ENCODE data around the gene PODN.

The PODN gene

GRCh38 chr1:53075206-53075605 lies 13.2 kb downstream of the PODN start:
- DNase-seq (ENCODE audit: low spot score), result no peak

DNA sequence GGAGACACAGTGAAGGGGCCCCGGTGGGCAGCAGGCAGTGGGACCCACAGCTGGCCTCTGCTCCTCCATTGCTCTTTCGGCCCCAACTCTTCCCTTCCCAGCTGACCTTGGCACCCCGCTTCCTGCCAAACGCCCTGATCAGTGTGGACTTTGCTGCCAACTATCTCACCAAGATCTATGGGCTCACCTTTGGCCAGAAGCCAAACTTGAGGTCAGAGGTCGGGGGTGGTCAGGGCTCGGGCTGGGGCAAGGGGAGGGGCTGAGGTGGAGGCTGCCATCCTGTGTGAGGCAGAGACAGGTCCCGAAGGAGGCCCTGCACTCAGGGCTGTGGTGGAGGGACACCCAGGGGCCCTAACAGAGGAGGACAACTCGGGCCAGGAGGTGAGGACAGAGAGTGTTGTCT lies 13.7 kb downstream of the PODN start:
- DNase-seq (ENCODE audit: low spot score), result no peak

DNA sequence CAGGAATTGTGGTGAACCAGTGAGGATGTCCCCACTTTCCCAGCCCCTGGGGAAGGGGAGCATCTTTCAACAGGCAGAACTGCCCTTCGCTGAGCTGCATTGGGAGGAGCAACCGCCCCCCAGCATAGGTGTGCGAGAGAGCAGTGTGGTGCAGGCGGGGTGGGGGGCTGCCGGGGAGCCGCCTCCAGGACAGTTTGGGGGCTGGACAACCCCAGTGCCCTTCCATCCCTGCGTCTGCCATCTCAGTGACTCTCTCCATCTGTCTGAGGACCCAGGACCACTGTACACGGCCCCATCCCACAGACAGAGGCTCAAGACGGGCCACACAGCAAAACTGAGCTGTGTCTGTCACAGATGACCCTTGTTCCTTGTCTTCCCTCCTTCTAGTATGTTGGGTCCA lies 14.2 kb downstream of the PODN start:
- no peak for DNase-seq (ENCODE audit: low spot score)

DNA sequence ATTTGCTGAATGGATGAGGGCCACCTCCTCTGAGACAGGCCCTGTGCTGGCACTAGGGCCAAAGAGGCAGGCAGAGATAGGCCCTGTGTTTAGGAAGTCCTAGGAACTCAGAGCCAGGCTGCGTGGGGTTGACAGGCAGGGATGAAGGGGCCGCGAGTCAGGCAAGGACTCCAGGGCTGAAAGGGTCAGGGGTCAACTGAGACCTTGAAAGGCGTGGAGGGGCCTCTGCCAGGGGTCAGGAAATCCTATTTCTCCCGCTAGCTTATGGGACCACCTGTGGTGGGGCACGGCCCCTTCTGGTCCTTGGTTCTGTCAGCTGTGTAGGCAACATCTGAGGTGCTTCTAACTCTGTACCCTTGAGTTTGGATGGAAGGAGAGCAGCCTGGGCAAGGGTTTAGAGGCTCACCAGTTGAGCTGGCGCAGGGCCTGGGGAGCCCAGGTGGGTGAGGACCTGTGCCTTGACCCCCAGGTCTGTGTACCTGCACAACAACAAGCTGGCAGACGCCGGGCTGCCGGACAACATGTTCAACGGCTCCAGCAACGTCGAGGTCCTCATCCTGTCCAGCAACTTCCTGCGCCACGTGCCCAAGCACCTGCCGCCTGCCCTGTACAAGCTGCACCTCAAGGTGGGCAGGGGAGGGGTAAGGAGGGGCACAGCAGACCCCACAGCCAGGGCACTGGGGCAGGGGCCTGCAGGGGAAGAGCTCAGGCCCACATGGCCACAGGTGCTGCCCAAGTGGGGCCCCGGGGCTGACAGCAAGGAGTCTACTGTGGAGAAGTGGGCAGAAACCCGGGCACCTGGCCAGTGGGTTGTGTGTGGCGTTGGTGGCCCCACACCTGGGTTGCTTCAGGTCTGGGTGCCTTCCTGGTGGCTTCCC lies 14.9 kb downstream of the PODN start:
- no peak for DNase-seq (ENCODE audit: low spot score)

DNA sequence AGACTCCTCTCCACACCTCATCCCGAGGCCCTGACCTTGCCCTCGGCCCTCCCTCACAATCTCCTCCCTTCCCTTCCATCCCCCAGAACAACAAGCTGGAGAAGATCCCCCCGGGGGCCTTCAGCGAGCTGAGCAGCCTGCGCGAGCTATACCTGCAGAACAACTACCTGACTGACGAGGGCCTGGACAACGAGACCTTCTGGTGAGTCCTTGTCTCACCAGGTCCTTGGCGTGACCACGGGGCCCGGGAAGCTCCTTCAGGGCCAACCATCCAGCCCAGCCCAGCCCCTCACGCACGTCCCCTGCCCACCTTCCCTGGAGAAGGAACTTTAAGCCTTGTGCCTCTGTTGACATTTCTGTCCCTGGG lies 15.6 kb downstream of the PODN start:
- no peak for DNase-seq (ENCODE audit: low spot score)

- no peak for DNase-seq (ENCODE audit: low spot score)
Observed at GRCh38 chr1:53078333-53079101, 16.5 kb downstream of the PODN start.

DNA sequence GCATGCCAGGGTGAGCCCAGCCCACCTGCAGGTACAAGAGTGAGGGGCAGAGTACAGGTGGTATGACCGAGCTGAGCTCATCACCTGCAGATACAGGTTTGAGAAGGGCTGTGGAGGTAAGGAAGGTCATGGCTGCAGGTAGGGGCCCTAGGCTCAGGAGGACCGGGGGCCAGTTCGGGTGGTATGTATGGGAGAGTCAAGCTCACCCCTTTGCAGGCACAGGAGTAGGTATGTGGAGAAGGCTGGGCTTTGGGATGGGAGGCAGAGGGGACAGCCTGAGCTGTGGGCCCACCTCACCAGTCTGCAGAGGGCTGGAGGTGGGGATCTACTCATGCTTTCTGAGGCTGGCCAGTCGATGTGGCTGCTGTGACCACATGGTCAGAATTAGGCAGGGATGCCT lies 17.2 kb downstream of the PODN start:
- no peak for DNase-seq (ENCODE audit: low spot score)

DNA sequence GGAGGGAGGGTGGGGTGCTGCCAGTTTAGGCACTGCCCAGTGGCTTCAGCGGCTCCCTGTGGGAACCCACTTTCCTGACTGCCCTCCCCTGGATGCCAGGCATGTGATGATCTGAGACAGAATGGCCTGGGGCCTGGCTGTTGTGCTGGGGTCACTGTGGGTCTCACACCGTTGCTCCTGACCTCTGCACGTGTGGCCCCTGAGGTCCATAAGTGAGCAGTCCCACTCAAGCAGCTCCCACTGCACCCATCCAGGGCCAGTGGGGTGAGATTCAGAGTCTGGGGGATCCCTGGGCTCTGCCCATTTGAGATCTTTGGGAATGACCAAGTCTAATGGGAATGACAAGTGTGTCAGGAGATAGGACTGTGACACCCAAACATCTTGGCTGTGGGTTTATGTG lies 18.0 kb downstream of the PODN start:
- DNase-seq (ENCODE audit: low spot score), result no peak

DNA sequence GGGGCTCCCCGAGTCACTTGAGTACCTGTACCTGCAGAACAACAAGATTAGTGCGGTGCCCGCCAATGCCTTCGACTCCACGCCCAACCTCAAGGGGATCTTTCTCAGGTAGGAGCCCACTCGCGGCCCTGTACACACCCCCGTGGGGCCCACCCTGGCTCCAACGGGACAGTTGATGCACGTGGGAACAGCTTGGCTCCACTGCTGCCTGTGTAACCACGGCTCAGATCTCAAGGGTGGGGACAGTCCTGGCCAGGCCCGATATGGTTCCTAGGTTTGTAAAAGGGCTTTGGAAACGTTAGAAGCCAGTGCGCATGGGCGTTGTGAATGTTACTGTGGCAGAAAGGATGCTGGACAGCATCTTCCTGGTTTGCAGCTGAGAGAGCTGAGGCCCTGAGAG lies 18.8 kb downstream of the PODN start:
- no peak for DNase-seq (ENCODE audit: low spot score)

- no peak for DNase-seq (ENCODE audit: low spot score)
Observed at GRCh38 chr1:53081384-53082066, 19.5 kb downstream of the PODN start.

GRCh38 chr1:53082826-53083455 lies 20.9 kb downstream of the PODN start:
- DNase-seq (ENCODE audit: low spot score), result no peak

- DNase-seq (ENCODE audit: low spot score), result no peak
Observed at GRCh38 chr1:53083636-53084588, 21.9 kb downstream of the PODN start.

DNA sequence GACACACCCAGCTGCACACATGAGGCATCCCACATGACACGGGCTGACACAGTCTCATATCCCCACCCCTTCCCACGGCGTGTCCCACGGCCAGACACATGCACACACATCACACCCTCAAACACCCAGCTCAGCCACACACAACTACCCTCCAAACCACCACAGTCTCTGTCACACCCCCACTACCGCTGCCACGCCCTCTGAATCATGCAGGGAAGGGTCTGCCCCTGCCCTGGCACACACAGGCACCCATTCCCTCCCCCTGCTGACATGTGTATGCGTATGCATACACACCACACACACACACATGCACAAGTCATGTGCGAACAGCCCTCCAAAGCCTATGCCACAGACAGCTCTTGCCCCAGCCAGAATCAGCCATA lies 22.6 kb downstream of the PODN start:
- no peak for DNase-seq (ENCODE audit: low spot score)

DNA sequence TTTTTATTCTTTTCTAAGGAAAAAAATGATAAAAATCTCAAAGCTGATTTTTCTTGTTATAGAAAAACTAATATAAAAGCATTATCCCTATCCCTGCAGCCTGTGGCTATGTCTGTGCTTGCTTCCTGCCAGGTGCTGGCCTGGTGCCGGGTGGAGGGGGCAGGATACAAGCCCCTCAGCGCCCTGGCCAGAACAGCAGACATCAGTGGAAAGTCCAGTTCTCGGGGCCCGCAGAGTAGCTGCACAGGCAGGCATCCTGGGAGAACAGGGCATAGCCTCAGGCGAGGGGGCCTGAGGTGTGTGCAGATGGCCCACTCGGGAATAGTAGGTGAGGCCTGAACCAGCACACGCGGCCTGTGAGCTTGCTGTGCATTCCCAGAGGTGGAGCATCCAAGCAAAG lies 23.4 kb downstream of the PODN start:
- DNase-seq (ENCODE audit: low spot score), result no peak

- no peak for DNase-seq (ENCODE audit: low spot score)
Observed at GRCh38 chr1:53086491-53087070, 24.6 kb downstream of the PODN start.

DNA sequence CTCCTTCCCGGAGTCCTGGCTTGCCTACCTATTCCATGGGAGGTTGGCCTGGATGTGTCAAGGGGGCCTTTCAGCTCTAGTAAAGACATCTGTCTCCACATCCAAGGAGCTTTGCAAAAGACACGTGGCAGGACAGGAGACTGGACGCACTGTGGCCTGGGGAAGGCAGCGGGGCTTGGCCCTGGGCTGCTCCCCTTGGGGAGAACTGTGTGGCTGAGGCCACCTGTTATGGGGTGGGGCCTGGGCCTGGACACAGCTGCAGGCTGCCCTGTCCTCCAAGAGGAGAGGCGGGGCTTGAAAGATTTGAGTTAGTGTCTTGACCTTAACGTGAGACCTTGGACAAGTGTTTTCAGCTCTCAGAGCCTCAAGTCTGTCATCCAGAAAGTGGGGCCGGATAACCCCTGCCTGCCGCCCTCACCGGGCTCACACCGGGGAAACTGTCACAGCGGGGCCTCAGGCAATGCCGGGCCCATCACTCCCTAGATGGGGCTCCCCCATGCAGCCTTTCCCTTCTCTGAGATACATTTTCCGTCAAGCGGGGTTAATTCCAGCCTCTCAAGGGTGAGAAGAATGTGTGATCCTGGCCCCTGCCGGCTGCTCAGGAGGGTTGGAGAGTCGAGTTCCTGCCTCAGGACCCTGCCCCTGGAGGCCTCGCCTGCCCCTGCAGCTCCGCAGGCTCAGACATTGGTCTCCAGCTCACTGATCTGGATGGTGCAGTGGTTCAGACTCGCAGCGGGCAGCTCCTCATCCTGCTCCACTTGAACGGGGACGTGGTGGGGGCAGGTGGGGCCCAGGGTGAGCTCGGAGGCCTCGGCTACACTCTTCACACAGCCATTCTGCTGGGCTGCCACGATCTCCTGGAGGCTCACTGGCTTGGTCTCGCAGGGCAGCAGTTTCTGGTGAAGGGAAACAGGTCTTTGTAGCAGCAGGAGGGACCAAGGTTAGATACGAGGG lies 25.6 kb downstream of the PODN start:
- DNase-seq (ENCODE audit: low spot score), result no peak

DNA sequence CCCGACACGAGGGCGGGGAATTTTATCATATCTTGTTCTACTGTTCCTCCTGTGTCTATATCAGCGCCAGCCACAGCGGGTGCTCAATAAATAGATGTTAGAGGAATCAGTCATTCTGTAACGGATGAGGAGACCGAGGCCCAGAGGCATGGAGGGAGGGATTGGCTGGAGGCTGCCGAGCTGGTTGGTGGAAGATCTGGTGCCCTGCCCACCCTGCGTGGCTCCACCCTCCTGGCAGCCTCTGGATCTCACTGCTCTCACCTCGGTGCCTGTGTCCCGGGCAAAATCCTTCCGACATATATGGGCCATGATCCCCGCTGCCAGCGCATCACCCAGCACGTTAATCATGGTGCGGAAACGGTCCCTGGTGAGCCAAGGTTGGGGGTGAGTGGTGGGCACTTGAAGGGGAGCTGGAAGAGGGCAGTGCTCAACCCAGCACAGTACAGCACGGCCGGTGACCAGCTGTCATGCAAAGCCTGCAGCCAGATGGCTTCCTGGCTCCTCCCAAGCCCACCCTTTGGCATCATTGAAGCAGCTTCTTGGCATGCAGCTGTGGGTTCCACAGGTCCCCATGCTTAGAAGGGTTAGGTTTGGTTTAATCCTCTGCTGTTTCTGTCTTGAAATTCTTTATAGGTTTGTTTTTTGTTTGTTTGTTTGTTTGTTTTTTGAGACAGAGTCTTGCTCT lies 26.7 kb downstream of the PODN start:
- peak; percentile 63 for DNase-seq (ENCODE audit: low spot score)

DNA sequence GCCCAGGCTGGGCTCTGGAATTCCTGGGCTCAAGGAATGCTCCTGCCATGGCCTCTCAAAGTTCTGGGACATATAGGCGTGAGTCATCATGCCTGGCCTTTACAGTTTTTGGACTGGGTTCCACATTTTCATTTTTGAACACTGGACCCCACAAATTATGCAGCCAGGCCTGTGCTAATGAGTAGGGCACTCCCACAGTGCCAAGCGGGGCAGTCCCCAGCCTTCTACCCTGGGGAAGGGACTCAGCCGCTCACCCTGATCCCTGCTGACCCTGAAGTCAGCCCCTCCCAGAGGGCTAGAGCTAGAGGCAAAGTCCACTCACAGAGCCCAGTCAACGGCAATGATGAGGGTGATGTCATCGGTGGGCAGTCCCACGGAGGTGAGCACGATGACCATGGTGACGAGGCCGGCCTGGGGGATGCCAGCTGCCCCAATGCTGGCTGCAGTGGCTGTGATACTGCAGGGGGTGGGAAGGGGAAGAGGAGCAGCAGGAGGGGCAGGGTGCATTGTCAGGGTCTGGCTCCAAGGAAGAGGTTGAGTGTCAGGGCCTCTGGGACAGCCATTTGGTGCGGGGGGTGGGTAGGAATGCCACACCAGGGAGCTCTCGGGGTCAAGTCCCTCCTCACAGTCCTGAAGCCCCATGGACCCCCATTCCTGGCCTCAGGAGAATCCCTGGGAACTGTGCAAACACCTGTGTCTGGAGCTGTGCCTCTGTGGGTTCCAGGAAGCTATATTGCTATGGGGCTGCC lies 27.6 kb downstream of the PODN start:
- no peak for DNase-seq (ENCODE audit: low spot score)

Data from D341Med (cell line).